OCI-M2 (cell line): ENCODE results near the gene NFATC2.

Source experiments
- DNase-seq: peaks from one replicate; lab custom pipeline; 2025; ENCODE audit not compliant: unreplicated experiment; lab: John Stamatoyannopoulos, UW

The NFATC2 gene

DNA sequence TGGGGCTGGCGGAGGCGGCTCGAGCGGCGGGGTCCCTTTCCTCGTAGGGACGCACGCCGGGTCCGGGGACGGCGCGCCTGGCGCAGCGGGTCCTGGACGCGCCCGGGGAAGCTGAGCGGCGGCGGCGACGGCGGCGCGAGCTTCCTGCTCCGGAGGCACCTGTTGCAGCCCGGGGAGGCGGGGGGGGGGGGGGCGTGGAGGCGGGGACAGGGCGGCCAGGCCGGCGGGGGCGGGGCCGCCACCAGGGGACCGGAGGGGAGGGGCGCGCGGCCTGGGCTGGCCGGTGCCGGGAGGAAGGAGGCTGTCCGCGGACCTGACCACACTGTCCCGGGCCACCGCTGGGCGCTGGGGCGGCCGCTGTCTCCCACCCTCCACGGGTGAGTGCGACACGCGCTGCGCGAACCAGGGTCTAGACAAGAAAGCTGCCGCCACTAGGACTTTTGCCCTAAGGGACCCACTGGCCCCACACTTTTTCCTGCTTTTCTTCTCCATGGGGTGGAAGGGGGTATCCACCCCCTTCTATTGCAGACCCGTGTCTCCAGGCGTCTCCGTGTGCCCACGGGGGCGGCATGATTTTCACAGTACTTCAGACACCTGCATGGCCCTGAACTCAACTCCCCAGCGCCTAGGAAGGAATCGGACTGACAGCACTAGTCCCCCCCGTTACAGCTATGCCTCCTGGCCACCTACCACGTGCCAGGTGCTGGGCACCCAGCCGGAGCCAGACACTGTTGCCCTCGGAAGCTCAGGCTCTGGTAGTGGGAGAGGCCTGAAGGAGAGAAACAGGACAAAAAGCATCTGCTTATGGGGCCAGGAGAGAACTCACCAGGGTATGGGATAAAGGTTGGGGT, at the start of gene NFATC2:
NFATC2 (minus strand) TSS at position 149 of the 851 bp plus-strand sequence. CDS start 220 bp downstream, outside the sequence.
- DNase-seq = no peak

DNA sequence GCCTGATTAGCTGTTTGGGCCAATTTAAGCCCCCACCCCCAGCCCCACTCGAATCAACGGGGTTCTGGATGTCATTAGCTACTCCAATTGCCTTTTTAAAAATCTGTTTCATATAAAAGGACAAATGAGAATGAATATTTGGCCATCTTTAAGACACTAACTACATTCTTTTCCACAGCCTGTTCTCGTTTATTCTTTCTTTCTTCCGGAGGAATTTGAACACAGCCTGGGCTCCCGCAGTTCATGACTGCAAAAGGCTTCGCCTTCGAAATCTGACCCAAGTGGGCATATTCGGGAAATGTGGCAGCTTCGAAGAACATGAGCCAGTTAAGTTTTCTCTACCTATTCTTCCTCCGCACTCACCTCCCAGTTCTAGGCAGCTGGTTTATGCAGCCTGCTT, 49.4 kb upstream of the NFATC2 start:
- no peak for DNase-seq

DNA sequence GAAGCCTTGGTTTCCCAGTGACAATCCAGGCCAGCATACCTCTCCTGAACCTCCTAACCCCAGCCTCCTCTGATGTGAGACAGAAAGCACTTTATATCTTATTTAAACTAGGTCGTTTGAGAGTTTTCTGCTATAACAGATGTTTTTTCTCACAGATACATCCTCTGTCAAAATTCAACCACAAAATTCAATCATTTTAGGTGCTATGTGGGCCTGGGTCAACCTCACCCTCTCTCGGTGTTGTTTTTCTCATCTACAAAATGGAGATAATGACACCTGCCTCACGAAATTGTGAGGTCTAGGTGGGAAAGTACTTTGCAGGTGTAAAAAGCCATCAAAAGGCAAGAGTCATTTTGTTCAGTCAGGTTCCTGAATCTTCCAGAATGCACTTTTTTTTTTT, 46.2 kb upstream of the NFATC2 start:
- DNase-seq = no peak

DNA sequence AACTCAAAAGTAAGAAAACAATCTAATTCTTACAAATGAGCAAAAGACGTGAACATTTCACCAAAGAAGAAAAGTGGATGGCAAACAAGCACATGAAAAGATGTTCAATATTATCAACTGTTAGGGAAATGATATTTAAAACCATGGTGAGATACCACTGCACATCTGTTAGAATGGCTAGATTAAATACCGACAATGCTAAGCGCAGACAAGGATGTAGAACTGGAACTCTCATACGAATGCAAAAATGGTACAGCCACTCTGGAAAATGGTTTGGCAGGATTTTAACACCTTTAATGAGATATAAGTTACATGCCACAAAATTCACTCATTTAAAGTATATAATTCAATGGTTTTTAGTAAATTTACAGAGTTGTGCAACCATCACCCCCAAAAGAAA, 44.6 kb upstream of the NFATC2 start:
- no peak for DNase-seq

DNA sequence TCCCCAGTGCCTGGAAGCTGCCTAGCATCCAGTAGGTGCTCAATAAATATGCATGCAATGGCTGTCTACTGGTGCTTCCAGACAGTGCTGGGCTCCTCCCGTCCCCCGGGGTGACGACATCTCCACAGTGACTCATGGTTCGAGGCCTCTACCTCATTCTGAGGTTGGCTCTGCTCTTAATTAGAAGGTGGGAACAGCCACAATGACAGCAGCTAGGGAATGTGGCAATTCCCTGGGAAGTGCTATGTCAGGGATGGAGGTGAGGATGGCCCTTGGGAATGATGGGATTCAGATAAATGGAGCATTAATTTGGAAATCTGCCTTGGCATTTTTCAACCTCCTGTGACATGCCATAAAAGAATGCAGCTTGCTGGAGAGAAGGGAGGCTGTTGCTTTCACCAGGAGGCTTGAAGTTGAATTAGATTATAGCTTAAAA, 43.5 kb upstream of the NFATC2 start:
- no peak for DNase-seq

DNA sequence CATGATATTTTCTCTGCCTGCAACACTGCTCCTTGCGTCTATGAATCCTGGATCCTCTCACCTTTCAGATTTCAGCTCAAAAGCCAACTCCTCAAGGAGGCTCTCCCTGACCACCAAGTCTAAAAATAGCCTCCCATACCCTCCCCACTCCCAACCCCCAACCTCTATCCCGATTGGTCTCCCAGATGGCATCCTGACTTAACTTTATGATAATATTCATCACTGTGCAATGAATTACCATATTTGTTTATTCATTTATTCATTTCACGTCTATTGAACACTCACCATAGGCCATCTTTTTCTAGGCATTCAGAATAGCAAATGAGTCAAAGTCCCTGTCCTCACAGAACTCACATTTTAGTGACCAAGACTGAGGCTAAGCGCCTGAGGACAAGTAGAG, 42.6 kb upstream of the NFATC2 start:
- no peak for DNase-seq

DNA sequence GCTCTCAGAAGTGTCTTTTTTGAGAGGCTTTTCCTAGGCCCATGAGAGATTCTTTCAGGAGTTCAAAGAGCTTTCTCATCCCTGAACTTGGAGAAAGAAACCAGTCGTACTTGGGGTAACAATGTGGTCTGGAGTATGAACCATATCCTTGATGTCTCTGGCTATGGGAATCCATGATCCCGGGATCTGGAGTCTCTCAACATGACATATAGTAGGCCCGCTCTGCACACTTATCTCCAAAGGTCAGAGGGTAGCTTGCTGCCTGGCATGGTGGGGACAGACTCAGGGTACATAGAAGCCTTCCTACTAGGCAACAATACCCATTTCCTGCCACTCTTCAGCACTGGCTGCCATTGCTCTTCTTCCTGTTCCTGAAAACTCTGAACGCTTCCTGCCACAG, 42.2 kb upstream of the NFATC2 start:
- no peak for DNase-seq

DNA sequence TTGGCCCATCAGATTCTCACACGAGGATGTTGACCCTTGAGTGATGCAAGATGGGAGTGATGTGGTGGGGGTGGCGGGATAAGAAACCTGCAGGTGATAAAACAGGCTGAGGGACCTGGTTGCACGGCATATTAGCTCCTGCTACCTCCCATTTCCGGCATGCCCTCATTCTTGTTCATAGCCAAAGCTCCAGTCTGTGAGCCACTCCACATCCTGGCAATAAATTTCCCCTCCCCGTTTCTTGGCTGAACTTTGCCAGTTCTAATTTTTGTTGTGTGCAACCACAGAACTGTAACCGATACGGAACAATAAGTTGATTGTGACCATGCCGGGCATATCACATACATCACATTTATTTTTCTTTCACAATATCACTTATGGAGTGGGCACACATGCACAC, 41.6 kb upstream of the NFATC2 start:
- DNase-seq = no peak

DNA sequence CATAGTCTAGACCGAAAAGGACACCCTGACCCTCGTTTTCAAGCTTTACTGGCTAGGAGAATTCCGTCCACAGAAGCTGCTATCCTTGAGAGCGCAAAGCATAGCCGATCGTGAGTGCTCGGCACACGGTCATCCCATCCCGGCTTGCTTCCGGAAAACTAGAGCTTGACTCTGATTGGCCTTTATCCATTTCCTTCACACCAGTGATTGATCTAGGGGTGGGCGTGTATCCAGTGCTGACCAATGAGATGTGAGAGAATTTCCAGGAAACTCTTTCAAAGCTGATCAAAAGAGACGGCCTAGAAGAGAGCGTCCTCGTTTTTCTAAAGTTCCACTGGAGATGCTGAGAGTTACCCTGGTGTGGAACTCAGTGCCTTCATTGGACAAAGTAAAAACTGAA, 41.0 kb upstream of the NFATC2 start:
- DNase-seq = no peak

DNA sequence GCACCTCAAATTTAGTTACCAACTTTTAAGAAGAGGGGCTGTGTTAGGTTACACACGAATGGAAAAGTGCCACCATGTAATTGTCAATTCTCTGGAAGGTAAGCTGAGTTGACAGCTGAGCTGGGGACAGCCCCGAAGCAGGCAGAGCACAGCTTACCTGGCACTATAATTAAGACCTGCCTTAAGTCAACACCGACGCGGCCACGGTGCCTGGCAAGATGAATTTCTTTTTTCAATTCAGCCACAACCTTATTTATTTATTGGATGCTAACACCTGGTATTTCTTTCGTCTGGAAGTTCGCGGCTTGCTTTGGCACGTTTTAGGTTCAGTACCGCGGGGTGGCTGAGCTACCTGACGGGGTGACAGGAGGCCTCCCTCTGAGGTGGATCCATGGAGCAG, 40.6 kb upstream of the NFATC2 start:
- DNase-seq = no peak

DNA sequence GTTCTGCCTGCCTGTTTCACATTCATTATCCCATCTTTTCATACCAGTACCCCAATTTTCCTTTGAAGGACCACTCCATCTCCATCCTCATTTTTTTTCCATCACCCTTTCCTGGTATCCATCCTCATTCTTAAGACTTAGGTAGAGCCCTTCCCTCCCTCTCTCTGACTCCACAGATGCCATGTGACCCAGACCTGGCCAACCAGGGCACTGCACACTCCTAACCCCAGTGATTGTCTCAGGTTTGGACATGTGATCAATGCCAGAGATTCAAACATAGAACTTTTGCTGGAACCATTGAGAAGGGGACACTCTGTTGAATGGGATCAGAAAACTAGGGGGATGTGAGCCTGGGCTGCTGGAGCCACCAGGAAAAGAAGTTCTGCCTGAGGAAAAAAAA, 39.1 kb upstream of the NFATC2 start:
- DNase-seq = no peak

DNA sequence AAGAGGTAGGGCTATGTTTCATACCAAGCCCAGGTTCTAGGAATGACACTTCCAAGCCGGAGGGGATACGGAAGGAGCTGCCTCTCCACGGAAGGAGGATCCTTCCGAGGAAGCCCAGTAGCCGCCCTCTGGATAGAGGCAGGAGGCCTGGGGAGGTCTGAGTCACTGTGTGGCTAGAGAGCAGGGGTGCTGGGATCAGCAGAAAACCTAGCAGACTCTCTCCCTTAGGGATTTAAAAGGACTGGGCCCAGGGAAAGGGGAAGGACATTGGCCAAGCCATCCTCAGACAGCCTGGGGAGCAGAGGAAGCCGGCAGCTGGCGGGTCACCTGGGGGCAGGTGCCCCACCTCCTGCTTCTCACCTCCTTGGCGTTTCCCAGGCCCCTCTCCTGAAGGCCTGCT, 36.6 kb upstream of the NFATC2 start:
- no peak for DNase-seq

DNA sequence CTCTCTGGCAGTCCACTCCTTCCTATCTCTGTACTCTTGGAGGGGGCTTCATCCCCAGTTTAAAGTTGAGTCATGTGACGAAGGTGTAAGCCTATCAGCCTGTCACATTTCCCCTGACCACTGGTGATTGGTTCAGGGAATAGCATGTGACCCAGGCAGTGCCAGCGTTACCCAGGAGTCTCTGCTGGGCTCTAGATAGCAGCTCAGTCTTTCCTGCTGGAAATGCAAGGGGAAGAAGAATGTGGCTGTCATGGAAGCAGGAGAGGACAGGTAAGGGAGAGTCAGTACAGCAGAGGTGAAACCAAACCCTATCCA, 35.6 kb upstream of the NFATC2 start:
- DNase-seq = no peak

DNA sequence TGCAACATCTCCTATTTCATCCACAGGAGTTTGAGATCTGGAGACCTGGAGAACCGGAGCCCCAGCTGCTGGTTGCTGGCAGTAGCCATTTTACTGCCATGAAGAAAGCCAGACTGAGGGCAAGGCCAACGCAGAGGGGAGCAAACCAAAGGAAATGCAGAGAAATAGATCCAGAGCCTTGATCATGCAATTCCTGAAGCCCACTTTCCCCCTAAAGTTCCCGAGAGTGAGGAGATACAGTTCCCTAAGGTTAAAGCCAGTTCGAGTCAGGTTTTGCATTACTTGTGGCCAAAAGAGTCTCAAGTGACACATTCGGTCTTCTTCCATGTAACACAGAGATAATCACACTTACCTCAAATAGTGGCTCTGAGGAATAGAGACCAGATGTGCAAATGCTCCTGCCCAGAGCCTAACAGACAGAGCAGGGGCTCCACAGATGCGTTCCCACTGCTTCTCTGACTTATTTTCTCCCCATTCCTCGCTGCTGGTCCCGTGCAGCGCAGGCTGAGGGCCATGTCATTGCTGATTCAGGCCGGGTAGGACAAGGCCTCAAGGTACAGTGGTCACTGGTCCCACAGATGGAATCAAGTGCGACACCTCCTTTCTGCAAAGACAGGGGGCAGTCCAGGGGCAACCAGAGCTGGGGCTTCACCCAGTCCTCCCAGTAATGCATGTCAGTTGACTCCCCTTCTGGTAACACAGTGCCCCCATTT, 35.1 kb upstream of the NFATC2 start:
- DNase-seq = no peak

DNA sequence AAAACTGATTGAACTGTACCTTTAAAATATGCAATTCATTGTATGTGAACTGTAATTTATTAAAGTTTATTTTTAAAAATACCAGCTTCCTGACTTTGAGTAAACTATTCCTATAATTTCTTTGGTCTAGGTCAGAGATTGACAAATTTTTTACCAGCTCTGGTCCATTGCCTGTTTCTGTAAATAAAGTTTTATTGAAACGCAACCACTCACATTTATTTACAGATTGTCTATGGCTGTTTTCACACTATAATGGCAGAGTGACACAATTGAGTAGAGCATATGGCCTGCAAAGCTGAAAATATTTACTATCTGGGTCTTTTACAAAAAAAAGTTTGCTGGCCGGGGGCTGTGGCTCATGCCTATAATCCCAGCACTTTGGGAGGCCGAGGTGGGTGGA, 33.0 kb upstream of the NFATC2 start:
- DNase-seq = no peak

DNA sequence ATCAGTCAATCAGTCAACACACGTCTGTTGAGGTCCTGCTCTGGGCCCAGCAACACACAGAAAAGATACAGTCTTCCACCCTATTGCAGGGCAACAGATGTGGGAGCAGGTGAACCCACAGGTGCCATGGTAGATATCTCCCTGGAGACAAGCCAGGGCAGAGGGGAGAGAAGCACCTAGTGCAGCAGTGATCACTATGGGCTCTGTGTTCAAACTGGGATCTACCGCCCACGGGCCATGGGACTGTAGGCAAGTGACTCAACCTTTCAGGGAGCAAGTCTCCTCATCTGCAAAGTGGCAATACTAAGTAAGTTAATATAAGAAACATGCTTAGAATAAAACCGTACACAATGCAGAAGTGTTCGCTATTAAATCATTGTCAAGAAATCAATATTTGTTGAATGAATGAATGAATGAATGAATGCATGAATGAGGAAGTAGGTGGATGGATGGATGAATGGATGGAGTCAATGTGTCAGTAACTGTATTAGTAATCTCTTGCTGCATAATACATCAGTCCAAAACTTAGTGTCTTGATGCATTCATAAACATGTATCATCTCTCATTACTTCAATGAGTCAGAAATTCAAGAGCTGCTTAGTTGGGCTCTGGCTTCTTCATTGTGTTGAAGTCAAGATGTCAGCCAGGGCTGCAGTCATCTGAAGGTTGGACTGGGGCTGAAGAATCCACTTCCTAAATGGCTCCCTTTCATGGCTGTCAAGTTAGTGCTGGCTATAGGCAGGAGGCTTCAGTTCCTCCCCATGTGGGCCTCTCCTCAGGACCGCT, 31.9 kb upstream of the NFATC2 start:
- DNase-seq = no peak

DNA sequence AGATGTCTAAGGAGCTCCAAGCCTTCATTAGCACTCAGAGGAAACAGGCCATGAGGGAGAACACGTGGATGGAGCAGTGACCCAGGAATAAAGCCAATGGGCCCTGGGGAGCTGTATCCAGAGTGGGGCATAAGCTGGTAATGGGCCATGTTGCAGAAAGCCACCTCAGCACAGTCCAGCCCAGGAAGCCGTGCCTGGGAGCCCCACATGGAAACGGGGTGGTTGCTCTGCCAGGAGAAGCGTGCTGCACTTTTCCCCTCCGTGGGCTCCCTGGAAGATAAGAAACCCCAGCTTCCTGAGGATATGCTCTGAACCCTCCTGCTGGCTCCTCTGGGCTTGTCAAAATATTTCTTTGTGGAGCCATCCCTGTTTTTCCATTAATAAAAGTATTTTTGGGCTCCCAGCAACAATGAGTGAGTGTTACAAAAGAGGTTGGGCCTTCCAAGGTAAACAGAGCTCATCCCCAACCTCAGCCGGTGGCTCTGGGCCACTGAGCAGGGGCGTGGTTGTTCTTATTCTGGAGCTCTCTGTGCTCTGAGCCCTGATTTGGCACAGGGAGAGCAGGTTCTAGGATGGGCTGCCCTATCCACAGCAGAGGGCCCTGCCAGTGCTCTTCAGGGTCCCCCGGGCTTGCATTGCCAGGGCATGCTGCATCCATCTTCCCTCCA, 31.2 kb upstream of the NFATC2 start:
- DNase-seq = no peak

DNA sequence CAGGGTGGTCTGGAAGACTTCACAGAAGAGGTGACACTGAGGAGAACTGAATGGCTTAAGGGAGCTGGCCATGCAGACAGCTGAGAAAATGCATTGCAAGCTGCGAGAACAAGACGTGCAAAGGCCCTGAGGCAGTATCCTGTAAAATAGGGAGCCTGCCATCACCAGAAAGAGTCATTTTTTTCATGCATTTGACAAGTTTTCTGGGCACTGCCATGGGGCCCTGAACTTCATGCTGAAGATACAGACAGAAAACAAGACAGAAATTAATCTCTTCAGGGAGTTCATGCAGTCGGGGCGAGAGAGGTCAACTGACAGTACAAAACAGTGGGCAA, 28.9 kb upstream of the NFATC2 start:
- DNase-seq = no peak

DNA sequence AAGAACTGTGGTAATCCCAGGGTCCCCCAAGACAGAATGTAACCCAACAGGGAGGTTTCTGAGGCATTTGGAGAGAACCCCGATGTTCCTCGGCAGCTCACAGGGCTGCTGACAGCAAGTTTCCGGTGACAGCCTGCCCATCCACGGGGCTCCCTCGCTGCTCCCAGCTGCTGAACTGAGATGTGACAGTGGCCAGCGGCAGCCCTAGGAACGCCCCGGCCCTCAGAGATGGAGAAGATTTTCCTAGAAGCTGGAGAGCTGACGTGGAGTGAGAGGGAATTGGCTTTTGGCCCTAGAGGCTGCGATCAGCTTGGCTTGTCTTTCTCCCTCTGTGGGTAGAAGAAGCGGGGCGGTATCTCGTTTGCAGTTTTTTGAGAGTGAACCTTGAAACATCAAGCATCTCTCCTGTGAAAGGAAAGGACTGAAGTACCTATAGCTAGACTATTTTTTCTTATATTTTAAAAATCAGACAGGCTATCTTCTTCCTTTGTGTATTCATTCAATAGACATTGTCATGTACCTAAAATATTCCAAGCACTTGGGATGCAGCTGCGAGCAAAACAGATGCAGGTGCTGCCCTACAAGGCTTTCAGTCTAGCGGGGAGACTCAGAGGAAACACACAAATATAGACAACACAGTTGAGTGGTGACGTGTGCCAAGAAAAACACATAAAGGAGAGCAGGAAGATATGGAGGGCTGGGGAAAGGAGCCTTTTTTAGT, 28.4 kb upstream of the NFATC2 start:
- no peak for DNase-seq

DNA sequence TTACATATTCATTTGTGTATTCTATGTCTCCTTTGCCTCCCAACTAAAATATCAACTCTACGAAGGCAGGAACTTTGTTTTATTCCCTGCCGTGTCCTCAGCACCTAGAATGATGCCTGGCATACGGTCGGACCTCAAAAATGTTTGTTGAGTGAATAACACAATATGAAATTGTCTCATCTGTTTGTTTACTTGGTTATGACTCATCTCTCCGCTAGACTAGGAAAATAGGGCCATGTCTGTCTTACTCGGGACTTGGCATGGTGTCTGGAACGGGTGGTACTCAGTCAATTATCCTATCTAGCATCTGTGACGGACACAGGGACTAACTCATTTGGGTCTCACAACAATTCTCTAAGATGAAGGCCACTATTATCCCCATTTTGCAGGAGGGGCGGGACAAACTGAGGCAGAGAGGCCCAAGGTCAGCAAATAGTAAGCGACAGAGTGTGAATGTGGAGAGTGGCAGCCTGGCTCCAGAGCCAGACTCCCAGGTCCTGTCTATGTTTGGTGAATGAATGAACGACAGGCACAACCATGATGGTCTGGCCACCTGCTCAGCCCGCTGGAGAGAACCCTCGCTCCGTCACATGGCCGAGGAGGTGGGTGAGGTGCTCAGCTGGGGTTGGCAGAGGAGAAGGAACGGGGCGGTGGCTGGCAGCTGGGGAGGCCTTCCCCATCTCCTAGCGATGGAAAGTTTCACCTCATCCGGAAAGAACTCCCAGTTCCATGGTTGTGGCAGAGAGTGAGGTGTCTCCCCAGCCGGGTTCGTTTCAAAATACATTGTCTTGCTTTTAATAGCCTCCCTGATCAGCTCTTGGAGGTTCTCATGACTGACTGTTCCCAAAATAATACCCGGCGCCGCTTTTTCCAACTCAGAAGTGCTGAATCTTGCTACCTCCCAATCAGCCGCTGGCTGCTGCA, 27.6 kb upstream of the NFATC2 start:
- no peak for DNase-seq
